NT2/D1 (cell line): ENCODE data around the gene CACNA1D.

ENCODE experiments used
- SUZ12 ChIP-seq: IDR thresholded peaks from 2 replicates; pipeline ENCODE4 v1.6.1; 2011; ENCODE audit not compliant: insufficient read length, insufficient read depth; ENCODE audit errors: extremely low read depth
- ZNF274 ChIP-seq: IDR thresholded peaks from 2 replicates; pipeline ENCODE4 v1.6.1; 2011; ENCODE audit warnings: mild to moderate bottlenecking, low read depth, low read length

DNA sequence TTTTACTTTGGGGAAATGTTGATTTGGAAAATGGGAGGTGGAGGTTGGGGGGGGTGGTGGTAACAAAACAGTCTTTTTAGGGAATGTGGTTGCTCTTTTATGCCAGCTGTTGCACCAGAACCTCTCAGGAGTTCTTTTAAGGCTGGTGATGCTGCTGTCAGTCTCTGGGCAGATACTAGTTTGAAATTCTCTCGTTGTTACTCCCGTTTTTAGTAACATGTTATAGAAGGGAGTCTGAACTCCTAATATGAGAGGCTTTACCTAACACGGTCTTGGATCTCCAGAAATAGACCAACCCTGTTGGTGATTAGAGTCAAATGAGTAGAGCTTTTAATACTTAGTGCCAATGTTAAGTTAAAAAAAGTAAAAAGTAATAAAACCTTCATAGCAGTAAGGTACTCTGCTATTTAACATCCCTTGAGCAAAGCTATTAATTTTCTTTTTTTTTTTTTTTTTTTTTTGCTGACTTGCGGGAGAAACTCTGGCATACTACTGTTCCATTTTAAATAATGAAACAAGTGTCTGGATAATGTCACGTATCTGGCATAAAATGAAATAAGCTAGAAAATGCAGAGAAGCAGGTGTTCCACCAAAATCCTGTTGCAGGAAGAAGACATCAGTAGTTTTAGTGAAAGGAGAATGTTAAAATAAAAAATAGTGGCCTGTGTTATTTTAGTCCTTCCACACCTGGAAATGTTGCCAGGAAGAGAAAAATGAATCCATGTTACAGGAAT, 156.7 kb downstream of the CACNA1D start:
- TF ChIP-seq ZNF274 (no peak), SUZ12 (no peak)
